Left renal cortex interstitium (tissue), 4 donors: ENCODE results near the gene GSTM5. TPM values are rescaled to one million over a fixed set of nuclear protein-coding genes. Genes with fewer than 3 reads are reported as not detected.
"Not testable (repeated sequence)": the region's sequence is repeated elsewhere in the genome, so short reads cannot be mapped to it uniquely, and the experiment has no call there.

ENCODE experiments used
- DNase-seq, 4 donors: peaks; one replicate each; pipeline ENCODE4 v3.0.0-alpha.2; 2013; ENCODE audit warnings: low read depth in 4 of 4, low spot score in 2 of 4, missing footprints in 1 of 4
- polyA plus RNA-seq, 4 donors: library from polyadenylated mRNA; unstranded; fragments of 120-200 nt; gene quantifications; one replicate each; pipeline ENCODE4 v1.2.1, GENCODE V29; 2013; ENCODE audit not compliant: insufficient read length in 4 of 4

Gene GSTM5
- polyA plus RNA-seq, 4 donors: 34.2 to 55.5 (median 39.7) TPM

GRCh38 chr1:109726728-109727373, 14.8 kb downstream of the GSTM5 start:
- DNase-seq: no peak

- DNase-seq: no peak
Measured at GRCh38 chr1:109728870-109729269, 16.8 kb downstream of the GSTM5 start.

- no peak for DNase-seq
Measured at GRCh38 chr1:109730666-109731065, 18.6 kb downstream of the GSTM5 start.

GRCh38 chr1:109732390-109732881, 20.4 kb downstream of the GSTM5 start:
- no peak for DNase-seq

- DNase-seq: no peak
Measured at GRCh38 chr1:109733236-109733870, 21.3 kb downstream of the GSTM5 start.

- peak; percentile 68 to 81 (median 74) for DNase-seq
Measured at GRCh38 chr1:109739738-109740614, 27.9 kb downstream of the GSTM5 start.

- DNase-seq: no peak
Measured at GRCh38 chr1:109740615-109741373, 28.7 kb downstream of the GSTM5 start, which contains the start of gene GSTM3. Gene GSTM3 (minus strand): TSS chr1:109741038. CDS start chr1:109740287, 751 bp downstream.

- DNase-seq: not testable (repeated sequence)
Measured at GRCh38 chr1:109748311-109748710, 36.3 kb downstream of the GSTM5 start.

GRCh38 chr1:109749221-109749620, 37.2 kb downstream of the GSTM5 start:
- no peak for DNase-seq

GRCh38 chr1:109750241-109750882, 38.3 kb downstream of the GSTM5 start:
- DNase-seq: no peak

- DNase-seq: no peak
Measured at GRCh38 chr1:109750920-109751319, 38.9 kb downstream of the GSTM5 start.

- no peak for DNase-seq
Measured at GRCh38 chr1:109751531-109752260, 39.6 kb downstream of the GSTM5 start.

GRCh38 chr1:109754738-109755137, 42.7 kb downstream of the GSTM5 start:
- DNase-seq: no peak

GRCh38 chr1:109756325-109756724, 44.3 kb downstream of the GSTM5 start:
- not testable (repeated sequence) for DNase-seq

- DNase-seq: no peak
Measured at GRCh38 chr1:109756848-109757521, 44.9 kb downstream of the GSTM5 start.

- DNase-seq: no peak
Measured at GRCh38 chr1:109757936-109758786, 46.1 kb downstream of the GSTM5 start.

- DNase-seq: no peak
Measured at GRCh38 chr1:109759513-109760334, 47.7 kb downstream of the GSTM5 start.
